C4-2B (cell line): ENCODE measurements around the gene NHLRC4.

Source experiments
- H3K27ac ChIP-seq: fragments of 450-650 bp; 2 replicates; pipeline ENCODE4 v1.5.1; 2017
- ZFX ChIP-seq: fragments of 450-650 bp; IDR thresholded peaks from 2 replicates; pipeline ENCODE4 v1.6.1; 2017
- TF ChIP-seq, protein P1 (sequence below): fragments of 450-650 bp; conservative IDR thresholded peaks from 2 replicates; pipeline ENCODE4 v1.5.1; 2017; ENCODE audit warnings: mild to moderate bottlenecking

The NHLRC4 gene

DNA sequence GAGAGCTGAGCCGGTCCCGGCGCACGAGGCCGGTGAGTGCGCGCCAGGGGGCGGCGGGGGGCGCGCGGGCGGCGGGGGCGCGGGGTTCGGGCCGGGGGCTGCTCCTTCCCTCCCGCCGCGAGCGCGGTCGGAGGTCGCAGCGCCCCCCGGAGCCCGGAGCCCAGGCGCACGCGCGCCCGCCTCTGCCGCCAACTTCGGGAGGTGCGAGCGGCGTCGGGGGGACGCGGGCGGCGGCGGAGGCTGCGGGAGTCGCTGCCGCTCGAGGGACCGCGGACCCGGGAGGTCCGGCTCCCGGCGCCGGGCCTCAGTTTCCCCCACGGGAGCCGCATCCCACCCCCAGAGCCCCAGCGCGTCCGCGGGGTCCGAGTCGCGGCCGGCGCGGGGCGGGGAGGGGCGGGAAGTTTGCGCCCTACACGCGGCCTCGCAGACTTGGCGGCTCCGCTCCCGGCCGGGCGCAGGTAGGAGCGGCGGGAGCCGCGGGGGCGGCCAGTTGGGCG lies 6.6 kb upstream of the NHLRC4 start, which contains the start of gene PRR35:
Gene PRR35 (plus strand): TSS at position 191 of the 497 bp plus-strand sequence. CDS start 2,901 bp downstream, outside the sequence.
- TF ChIP-seq, protein P1, sequence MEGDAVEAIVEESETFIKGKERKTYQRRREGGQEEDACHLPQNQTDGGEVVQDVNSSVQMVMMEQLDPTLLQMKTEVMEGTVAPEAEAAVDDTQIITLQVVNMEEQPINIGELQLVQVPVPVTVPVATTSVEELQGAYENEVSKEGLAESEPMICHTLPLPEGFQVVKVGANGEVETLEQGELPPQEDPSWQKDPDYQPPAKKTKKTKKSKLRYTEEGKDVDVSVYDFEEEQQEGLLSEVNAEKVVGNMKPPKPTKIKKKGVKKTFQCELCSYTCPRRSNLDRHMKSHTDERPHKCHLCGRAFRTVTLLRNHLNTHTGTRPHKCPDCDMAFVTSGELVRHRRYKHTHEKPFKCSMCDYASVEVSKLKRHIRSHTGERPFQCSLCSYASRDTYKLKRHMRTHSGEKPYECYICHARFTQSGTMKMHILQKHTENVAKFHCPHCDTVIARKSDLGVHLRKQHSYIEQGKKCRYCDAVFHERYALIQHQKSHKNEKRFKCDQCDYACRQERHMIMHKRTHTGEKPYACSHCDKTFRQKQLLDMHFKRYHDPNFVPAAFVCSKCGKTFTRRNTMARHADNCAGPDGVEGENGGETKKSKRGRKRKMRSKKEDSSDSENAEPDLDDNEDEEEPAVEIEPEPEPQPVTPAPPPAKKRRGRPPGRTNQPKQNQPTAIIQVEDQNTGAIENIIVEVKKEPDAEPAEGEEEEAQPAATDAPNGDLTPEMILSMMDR, result no peak
- no peak for TF ChIP-seq ZFX
- no peak within 1 kb of the TSS for H3K27ac ChIP-seq

GRCh38 chr16:560701-561412 lies 5.9 kb upstream of the NHLRC4 start:
- H3K27ac ChIP-seq, result no peak overlapping the region
- TF ChIP-seq ZFX, result no peak
- TF ChIP-seq, protein P1, result no peak

DNA sequence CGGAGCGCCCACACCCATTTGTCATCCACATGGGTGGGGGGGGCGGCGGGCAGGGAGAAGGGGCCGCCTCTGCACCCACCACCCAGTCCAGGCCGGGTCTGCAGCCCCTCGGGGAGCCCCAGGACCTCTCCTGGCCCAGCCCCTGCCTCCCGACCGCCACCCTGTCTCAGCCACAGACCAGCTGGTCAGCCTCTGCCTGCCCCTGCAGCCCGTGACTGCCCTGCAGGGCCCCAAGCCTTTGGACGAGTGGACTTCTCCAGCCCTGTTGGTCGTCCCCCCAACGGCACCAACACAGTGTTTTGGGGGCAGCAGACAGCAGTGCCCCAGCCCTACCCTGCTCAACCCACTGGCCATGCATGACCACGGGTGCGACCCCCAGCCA lies 5.4 kb upstream of the NHLRC4 start:
- TF ChIP-seq ZFX, result no peak
- TF ChIP-seq, protein P1, result no peak
- no peak overlapping the region for H3K27ac ChIP-seq

DNA sequence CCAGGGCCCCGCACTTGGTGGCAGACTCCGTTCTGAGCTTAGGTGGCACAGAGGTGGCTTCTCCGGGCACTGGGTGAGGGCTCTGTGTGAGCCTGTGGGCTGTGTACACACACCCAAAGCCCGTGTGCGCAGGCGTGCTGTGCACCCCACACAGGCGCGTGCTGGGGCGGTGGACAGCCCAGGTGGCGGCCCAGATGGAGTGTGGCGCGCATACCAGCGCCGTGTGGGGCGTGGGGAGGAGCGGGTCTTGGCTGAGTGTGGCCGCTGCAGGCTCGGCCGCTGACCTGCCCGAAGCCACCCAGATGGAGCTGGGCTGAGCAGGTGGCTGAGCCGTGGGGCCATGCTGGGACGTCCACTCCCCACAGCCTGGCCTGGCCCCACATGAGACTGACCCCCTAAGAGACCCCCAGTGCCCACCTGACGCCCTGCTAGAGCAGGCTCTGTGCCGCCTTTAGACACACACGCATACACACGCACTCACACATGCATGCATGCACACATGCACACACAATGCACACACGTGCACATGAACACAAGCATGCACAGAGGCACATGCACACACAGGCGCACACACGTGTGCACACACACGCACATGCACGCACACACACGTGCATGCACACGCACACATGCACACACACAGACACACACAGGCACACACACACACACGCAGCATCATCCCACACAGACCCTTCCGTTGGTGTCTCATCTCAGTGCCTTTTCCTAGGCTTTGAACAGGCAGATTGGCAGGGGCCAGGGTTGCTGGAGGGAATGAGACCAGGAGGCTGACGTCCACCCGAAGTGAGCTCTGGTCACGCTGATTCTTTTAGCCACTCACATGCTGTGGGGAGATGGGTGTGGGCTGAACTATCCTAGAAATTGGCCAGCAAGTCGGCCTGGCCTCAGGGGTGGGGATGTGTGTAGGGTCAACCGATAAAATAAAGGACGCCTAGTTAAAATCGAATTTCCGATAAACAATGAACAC lies 4.6 kb upstream of the NHLRC4 start:
- no peak for TF ChIP-seq ZFX
- TF ChIP-seq, protein P1, result no peak
- H3K27ac ChIP-seq, result no peak overlapping the region

- H3K27ac ChIP-seq, result no peak overlapping the region
- TF ChIP-seq, protein P1, result no peak
- TF ChIP-seq ZFX, result no peak
Observed at GRCh38 chr16:563072-563644, 3.6 kb upstream of the NHLRC4 start.

- TF ChIP-seq, protein P1, result no peak
- no peak for TF ChIP-seq ZFX
- no peak overlapping the region; the same call in 1 of the 2 replicates for H3K27ac ChIP-seq
Observed at GRCh38 chr16:564690-565418, 2.0 kb upstream of the NHLRC4 start.
